NT2/D1 (cell line): Measurements from ENCODE around the gene RNF223.

Source experiments
- DNase-seq: peaks from one replicate; pipeline ENCODE4 v3.0.0-alpha.2; 2011; ENCODE audit warnings: low read depth, low spot score
- H3K27me3 ChIP-seq: 2 replicates; pipeline ENCODE4 v1.6.0; 2011; ENCODE audit warnings: mild to moderate bottlenecking; ENCODE audit not compliant: insufficient read length, insufficient read depth
- H3K36me3 ChIP-seq: 2 replicates; pipeline ENCODE4 v1.6.1; 2011; ENCODE audit warnings: mild to moderate bottlenecking, low read length, mixed read lengths; ENCODE audit not compliant: insufficient read depth, insufficient read length
- H3K4me1 ChIP-seq: 2 replicates; pipeline ENCODE4 v1.5.1; 2011; ENCODE audit not compliant: insufficient read depth, insufficient read length
- H3K4me3 ChIP-seq: 2 replicates; pipeline ENCODE4 v1.5.1; 2011; ENCODE audit warnings: low read depth; ENCODE audit not compliant: insufficient read length
- H3K9ac ChIP-seq: 2 replicates; pipeline ENCODE4 v1.6.0; 2011; ENCODE audit warnings: low read depth; ENCODE audit not compliant: insufficient read length
- H3K9me3 ChIP-seq: 2 replicates; pipeline ENCODE4 v1.5.1; 2011; ENCODE audit warnings: mild to moderate bottlenecking, low read length; ENCODE audit not compliant: insufficient read depth
- SUZ12 ChIP-seq: IDR thresholded peaks from 2 replicates; pipeline ENCODE4 v1.6.1; 2011; ENCODE audit not compliant: insufficient read length, insufficient read depth; ENCODE audit errors: extremely low read depth
- YY1 ChIP-seq: IDR thresholded peaks from 2 replicates; pipeline ENCODE4 v1.6.1; 2011; ENCODE audit not compliant: insufficient read length, insufficient read depth
- ZNF274 ChIP-seq: IDR thresholded peaks from 2 replicates; pipeline ENCODE4 v1.6.1; 2011; ENCODE audit warnings: mild to moderate bottlenecking, low read depth, low read length

The RNF223 gene

DNA sequence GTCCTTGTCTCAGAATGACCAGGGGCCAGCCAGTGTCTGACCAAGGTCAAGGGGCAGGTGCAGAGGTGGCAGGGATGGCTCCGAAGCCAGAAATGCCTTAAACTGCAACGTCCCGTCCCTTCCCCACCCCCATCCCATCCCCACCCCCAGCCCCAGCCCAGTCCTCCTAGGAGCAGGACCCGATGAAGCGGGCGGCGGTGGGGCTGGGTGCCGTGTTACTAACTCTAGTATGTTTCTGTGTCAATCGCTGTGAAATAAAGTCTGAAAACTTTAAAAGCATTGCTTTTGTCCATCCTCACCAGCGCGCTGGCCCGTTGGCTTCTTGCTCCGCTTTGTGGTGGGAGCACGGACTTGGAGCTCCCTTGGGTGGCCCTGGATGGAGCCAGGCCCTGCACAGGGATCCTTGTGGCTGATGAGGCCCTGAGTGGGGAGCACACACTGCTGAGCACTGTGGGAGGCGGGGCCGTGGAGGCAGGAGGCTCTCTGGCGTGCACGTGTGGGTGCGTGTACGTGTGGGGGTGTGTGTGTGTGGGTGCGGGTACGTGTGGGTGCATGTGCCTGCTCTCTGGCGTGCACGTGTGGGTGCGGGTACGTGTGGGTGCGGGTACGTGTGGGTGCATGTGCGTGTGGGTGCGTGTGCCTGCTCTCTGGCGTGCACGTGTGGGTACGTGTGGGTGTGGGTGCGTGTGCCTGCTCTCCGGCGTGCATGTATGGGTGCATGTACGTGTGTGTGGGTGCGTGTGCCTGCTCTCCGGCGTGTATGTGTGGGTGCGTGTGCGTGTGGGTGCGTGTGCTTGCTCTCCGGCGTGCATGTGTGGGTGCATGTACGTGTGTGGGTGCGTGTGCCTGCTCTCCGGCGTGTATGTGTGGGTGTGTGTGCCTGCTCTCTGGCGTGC is 18.0 kb downstream of the RNF223 start:
- no peak for DNase-seq
- no peak overlapping the region for H3K9ac ChIP-seq
- peaks cover 46% of the 10 kb centered on the region for H3K36me3 ChIP-seq
- no peak overlapping the region for H3K4me3 ChIP-seq
- TF ChIP-seq SUZ12 (no peak), ZNF274 (no peak), YY1 (no peak)
- H3K9me3 ChIP-seq, result no peaks in the 10 kb centered on the region
- H3K27me3 ChIP-seq, result peaks cover 24% of the 10 kb centered on the region
- peaks cover 5% of the 10 kb centered on the region for H3K4me1 ChIP-seq

- peaks cover 57% of the 10 kb centered on the region for H3K36me3 ChIP-seq
Measured at GRCh38 chr1:1054971-1055370, 19.1 kb downstream of the RNF223 start.

DNA sequence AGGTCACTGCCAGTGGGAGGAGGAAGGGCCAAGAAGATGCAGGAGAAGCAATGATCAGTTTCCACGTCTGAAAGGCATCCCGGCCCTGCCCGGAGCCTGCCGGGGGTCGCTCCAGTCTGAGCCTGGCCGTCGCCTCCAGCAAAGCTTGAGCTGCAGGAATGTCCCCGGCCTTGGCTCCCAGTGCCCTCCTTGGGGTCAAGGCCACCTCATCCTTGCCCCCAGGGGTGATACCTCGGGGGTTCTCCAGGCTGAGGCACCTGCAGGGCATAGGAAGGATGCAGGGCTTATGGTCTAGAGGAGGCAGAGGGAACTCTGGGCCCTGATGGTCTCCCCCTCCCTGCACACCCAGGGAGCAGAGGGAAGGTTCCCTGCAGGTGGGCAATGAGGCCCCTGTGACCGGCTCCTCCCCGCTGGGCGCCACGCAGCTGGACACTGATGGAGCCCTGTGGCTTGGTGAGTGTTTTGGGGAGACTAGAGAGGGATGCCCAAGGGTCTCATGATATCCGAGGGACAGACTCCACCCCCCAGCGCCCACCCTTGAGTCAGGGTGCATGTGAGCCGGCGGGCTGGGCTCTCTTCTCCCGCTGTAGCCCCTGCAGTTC is 19.9 kb downstream of the RNF223 start:
- no peak overlapping the region for H3K4me3 ChIP-seq
- TF ChIP-seq SUZ12, result no peak
- TF ChIP-seq YY1, result no peak
- no peak for TF ChIP-seq ZNF274
- H3K9ac ChIP-seq, result no peak overlapping the region
- H3K9me3 ChIP-seq, result no peaks in the 10 kb centered on the region
- H3K4me1 ChIP-seq, result peaks cover 5% of the 10 kb centered on the region
- H3K27me3 ChIP-seq, result peaks cover 12% of the 10 kb centered on the region
- H3K36me3 ChIP-seq, result peaks cover 60% of the 10 kb centered on the region
- DNase-seq, result no peak

More at GRCh38 chr1:1054971-1055370, 19.1 kb downstream of the RNF223 start:
- TF ChIP-seq SUZ12 (no peak), YY1 (no peak), ZNF274 (no peak)
- peaks cover 5% of the 10 kb centered on the region for H3K4me1 ChIP-seq
- H3K9ac ChIP-seq, result no peak overlapping the region
- DNase-seq, result no peak
- H3K27me3 ChIP-seq, result peaks cover 16% of the 10 kb centered on the region
- H3K4me3 ChIP-seq, result no peak overlapping the region
- no peaks in the 10 kb centered on the region for H3K9me3 ChIP-seq

DNA sequence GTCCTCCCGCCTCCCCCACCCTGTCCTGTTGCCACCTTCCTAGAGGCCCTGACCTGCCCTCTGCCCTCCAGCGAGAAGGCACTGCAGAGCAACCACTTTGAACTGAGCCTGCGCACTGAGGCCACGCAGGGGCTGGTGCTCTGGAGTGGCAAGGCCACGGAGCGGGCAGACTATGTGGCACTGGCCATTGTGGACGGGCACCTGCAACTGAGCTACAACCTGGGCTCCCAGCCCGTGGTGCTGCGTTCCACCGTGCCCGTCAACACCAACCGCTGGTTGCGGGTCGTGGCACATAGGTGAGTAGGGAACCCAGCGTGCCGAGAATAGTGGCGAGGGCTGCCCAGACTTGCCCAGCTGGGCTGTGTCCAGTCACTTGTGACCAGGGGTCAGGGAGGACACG is 20.4 kb downstream of the RNF223 start:
- Histone ChIP-seq H3K4me1 (peaks cover 5% of the 10 kb centered on the region), H3K9me3 (no peaks in the 10 kb centered on the region), H3K36me3 (peaks cover 62% of the 10 kb centered on the region), H3K9ac (no peak overlapping the region), H3K27me3 (peaks cover 7% of the 10 kb centered on the region), H3K4me3 (no peak overlapping the region)
- TF ChIP-seq ZNF274 (no peak), YY1 (no peak), SUZ12 (no peak)
- no peak for DNase-seq

DNA sequence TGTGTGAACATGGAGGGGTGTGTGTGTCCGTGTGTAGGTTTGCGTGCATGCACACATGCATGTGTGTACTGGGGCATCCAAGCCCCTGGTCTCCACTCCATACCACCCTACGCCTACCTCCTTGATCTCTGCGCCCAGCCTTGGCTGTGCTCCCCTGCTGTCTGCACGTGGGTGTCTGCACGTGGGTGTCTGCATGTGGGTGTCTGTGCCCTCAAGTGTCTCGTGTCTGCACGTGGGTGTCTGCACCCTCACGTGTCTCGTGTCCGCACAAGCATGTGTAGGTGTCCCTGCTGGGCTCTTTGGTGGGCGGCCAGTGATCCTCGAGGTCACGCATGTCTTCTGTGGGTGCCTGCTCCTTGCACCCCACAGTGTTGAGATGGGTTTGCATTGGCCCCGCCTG is 21.1 kb downstream of the RNF223 start:
- no peak for DNase-seq
- Histone ChIP-seq H3K9me3 (no peaks in the 10 kb centered on the region), H3K36me3 (peaks cover 62% of the 10 kb centered on the region)

DNA sequence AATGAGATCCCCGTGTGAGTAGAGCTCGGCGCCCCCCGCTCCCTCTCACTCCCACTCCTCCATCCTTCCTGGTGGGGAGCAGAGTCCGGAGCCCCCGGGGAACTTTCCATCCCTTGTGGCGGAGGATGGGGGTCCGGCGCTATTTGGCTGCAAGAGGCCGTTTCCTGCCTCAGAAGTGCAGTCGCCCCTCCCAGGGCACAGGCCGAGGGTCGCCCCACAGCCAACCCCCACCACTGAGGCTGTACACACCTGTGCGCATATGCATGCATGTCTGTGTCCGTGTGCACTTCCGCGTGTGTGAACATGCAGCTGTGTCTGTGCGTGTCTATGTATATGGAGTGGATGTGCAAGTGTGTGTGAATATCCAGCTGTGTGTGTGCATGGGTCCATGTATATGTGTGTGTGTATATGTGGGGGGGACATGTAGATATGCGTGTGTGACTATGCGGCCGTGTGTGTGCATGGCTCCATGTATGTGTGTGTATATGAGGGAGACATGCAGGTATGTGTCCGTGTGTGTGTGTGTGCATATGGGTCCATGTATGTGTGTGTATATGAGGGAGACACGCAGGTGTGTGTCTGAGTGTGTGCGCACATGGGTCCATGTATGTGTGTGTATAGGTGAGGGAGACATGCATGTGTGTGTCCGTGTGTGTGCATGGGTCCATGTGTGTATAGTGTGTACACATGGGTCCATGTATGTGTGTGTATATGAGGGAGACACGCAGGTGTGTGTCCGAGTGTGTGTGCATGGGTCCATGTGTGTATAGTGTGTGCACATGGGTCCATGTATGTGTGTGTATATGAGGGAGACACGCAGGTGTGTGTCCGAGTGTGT is 21.9 kb downstream of the RNF223 start:
- TF ChIP-seq ZNF274 (no peak), YY1 (no peak), SUZ12 (no peak)
- H3K4me3 ChIP-seq, result no peak overlapping the region
- no peaks in the 10 kb centered on the region for H3K4me1 ChIP-seq
- DNase-seq, result no peak
- no peaks in the 10 kb centered on the region for H3K9me3 ChIP-seq
- H3K36me3 ChIP-seq, result peaks cover 69% of the 10 kb centered on the region
- no peaks in the 10 kb centered on the region for H3K27me3 ChIP-seq
- no peak overlapping the region for H3K9ac ChIP-seq

More for the DNA sequence above, 21.1 kb downstream of the RNF223 start:
- peaks cover under 1% of the 10 kb centered on the region for H3K4me1 ChIP-seq
- H3K27me3 ChIP-seq, result peaks cover under 1% of the 10 kb centered on the region
- H3K4me3 ChIP-seq, result no peak overlapping the region
- H3K9ac ChIP-seq, result no peak overlapping the region
- TF ChIP-seq SUZ12 (no peak), YY1 (no peak), ZNF274 (no peak)

DNA sequence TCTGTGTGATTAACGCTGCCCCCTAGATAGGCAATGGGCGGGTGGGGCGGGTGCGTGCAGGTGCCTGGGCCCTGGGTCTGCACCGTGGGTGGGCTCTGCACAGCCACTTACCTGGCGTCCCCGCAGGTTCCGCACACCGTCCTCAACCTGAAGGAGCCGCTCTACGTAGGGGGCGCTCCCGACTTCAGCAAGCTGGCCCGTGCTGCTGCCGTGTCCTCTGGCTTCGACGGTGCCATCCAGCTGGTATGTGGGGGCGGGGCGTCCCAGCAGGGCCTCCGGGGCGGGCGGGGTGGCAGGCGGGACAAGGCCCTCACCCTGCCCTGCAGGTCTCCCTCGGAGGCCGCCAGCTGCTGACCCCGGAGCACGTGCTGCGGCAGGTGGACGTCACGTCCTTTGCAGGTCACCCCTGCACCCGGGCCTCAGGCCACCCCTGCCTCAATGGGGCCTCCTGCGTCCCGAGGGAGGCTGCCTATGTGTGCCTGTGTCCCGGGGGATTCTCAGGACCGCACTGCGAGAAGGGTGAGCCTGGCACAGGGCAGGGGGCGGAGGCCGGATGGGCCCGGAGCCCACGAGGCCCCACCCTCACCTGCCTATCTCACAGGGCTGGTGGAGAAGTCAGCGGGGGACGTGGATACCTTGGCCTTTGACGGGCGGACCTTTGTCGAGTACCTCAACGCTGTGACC is 22.8 kb downstream of the RNF223 start:
- no peak for DNase-seq
- Histone ChIP-seq H3K9ac (no peak overlapping the region), H3K27me3 (no peaks in the 10 kb centered on the region), H3K9me3 (no peaks in the 10 kb centered on the region), H3K4me1 (no peaks in the 10 kb centered on the region), H3K4me3 (no peak overlapping the region), H3K36me3 (peaks cover 77% of the 10 kb centered on the region)
- TF ChIP-seq ZNF274, result no peak
- TF ChIP-seq SUZ12, result no peak
- no peak for TF ChIP-seq YY1
